Measurements from ENCODE around the gene EPB41L4A.

The EPB41L4A gene

DNA sequence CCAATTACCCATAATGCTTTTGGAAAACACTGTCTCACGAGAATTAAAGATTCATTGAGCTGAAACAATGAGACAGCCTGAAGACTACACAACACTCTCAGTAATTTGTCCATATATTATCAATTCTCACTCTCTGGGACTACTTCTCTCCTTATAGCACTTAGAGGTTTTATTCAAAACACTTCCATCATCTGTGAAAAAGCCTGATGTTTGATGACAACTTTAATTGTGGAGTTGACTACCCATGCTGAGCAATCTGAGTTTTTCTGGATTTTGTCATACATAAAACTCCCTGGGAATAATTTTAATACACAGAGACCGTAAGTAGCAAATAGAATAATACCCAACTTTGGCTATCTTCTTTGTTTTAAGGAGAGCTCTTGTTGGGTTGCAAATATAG, 305.5 kb downstream of the EPB41L4A start:
- DNase-seq (ENCODE audit: low read depth): no peak
